ENCODE data around the gene ZSWIM1.

ZSWIM1 gene

DNA sequence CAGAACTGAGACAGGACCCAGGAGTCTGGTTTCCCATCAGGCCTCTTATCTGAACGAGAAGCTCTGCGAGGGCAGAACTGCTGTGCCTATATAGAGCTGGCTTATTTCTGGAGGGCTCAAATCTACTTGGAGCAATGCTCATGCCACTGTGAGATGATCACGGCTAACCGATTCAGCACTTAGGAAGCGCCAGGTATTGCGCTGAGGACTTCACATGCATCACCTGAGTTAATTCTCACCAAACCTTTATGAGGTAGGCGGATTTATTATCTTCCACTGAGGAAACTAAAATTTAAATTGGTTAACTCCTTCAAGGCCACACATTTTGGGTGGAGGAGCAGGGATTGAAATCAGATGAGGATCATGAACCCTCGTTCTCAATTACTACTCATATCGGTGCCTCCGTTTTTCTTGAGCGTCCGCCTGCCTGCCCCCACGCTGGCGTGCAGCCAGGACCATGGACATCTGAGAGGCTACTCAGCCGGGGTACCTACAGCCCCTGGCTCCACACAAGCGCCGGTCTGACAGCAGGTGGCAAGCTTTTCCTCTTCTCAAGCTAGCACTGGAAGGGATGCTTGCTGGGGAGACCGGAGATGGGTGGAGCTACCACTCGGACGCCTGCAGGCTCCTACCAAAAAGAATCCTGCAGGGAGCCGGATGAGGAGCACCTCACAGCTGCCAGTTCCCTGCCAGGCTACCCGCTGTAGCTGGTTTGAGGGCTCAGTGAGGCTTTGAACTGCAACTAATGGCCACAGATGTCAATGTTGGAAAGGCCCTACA lies 52.4 kb downstream of the ZSWIM1 start:
- DNase-seq, result peak; percentile 51 to 67 (median 61)

DNA sequence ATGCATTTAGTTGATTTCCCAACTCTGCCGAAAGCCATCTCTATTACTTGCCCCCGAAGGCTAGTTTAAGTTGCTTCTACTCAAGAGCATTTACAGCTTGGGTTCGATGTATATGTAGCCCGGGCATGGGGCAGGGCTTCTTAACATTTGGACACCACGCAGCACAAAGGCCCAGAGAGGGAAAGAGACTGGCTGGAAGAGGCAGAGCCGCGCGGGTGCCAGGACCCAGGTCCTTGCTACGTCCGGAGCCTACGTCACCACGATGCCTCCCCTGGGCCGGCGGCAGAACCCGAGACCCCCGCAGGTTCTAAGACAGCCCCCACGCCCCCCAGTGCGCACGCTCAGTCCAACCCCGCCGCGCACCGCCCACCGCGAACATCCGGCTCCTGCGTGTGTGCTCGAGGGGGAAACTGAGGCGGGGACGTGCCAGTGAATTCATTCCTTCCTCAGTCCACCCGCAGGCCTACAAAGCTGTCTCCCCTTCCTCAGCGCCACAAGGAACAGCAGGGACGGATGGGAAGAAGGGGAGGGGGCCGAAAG lies 53.1 kb downstream of the ZSWIM1 start:
- DNase-seq, result peak; percentile 26 to 55 (median 29)
